Stimulated activated CD4-positive, alpha-beta T cell treated with anti-CD3 and anti-CD28 coated beads, Interleukin-1b, Interleukin-23, amount 100 ng/mL, for 1 hour (primary cell): ENCODE data around the gene RRM1.

Source experiments
- DNase-seq, 2 donors: peaks; one replicate each; pipeline ENCODE4 v3.0.0-alpha.2; 2020; ENCODE audit warnings: low read depth in 2 of 2

RRM1 gene

DNA sequence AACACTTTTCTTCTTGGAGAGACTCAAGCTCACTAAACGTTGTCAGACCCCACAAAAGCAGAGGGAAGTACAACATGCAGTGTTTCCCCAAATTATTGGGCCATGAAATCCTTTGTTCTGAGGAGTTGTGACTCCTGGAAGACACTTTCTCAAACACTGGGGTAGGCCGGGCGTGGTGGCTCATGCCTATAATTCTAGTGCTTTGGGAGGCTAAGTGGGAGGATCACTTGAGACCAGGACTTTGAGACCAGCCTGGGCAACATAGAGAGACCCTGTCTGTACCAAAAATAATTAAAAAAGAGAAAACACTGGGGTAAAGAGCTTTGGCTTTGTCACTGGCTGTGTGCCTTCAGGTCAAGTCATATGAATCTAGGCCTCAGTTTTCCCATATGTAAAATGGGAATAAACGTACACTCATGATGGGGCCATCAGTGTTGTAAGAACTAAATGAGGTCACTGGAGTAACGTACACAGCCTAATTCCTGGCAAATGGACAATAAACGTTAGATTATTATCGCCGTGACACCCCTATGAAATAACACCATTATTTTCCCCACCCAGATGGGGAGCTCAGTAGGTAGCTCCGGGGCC lies 92.0 kb downstream of the RRM1 start:
- no peak for DNase-seq

DNA sequence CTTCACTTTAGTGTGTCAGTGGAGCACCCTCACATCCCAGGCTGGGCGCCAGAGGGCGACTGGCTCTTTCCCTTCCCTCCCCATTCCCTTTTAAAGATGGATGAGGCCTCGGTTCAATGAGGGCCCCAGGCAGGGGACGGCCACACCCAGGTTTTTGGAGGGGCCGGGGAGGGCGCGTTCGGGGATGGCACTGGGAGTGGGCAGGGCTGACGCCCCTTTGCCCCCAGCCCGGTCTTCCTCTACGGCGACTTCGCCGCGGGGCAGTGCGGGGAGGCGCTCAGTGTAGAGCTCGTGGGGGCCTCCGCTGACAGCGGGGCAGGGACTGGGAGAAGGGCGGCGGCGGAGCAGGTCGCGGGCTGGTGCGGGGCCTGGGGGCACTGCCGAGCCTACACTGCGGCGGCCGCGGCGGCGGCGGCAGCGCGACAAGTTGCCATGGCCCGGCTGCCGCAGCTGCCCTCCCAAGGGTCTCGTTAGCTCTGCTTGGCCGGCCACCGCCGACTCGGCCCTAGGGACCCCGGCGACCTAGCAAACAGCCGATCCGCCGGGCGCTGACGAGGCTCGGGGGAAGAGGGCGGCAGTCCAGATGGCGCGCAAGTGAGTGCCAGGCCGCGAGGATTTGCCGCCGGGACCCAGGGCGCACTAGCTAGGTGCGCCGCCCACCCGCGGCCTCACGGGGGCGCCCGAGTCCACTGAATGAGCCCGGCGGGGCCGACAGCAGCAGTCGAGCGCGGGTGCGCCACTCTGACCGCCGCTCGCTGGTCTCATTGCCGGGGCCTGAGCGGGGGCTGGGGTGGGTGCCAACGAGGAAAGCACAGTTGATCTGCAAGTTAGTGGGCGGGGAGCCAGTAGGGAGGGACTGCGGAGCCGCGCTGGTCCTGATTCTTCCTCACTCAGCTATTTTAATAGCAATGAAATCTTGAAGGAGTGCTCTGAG lies 92.7 kb downstream of the RRM1 start:
- peak; percentile 62 to 88 for DNase-seq
